Embryonic facial prominence (tissue), 1 donor: ENCODE results near the gene NRCAM.
"Not testable (repeated sequence)": the region's sequence is repeated elsewhere in the genome, so short reads cannot be mapped to it uniquely, and the experiment has no call there.

Source experiments
- DNase-seq: peaks from one replicate; pipeline ENCODE4 v3.0.0-alpha.2; 2016; ENCODE audit errors: extremely low spot score

NRCAM gene

GRCh38 chr7:108282427-108282996 is 173.7 kb downstream of the NRCAM start:
- no peak for DNase-seq

- DNase-seq: no peak
Observed at GRCh38 chr7:108280136-108280535, 176.1 kb downstream of the NRCAM start.

GRCh38 chr7:108278776-108279175 is 177.5 kb downstream of the NRCAM start:
- DNase-seq: no peak

- no peak for DNase-seq
Observed at GRCh38 chr7:108278281-108278680, 178.0 kb downstream of the NRCAM start.

- DNase-seq: not testable (repeated sequence)
Observed at GRCh38 chr7:108274447-108274846, 181.8 kb downstream of the NRCAM start.

GRCh38 chr7:108272891-108273290 is 183.3 kb downstream of the NRCAM start:
- not testable (repeated sequence) for DNase-seq

- DNase-seq: no peak
Observed at GRCh38 chr7:108270385-108271015, 185.7 kb downstream of the NRCAM start.

GRCh38 chr7:108268200-108268820 is 187.9 kb downstream of the NRCAM start:
- no peak for DNase-seq

- DNase-seq: no peak
Observed at GRCh38 chr7:108267615-108268014, 188.6 kb downstream of the NRCAM start.

- no peak for DNase-seq
Observed at GRCh38 chr7:108266491-108266890, 189.7 kb downstream of the NRCAM start.

- DNase-seq: no peak
Observed at GRCh38 chr7:108266035-108266434, 190.2 kb downstream of the NRCAM start.

GRCh38 chr7:108265007-108265406 is 191.2 kb downstream of the NRCAM start:
- no peak for DNase-seq

- DNase-seq: no peak
Observed at GRCh38 chr7:108263425-108263824, 192.8 kb downstream of the NRCAM start.

- no peak for DNase-seq
Observed at GRCh38 chr7:108261560-108262255, 194.5 kb downstream of the NRCAM start.

GRCh38 chr7:108259447-108259846 is 196.8 kb downstream of the NRCAM start:
- DNase-seq: not testable (repeated sequence)

GRCh38 chr7:108257954-108258353 is 198.3 kb downstream of the NRCAM start:
- no peak for DNase-seq

- DNase-seq: no peak
Observed at GRCh38 chr7:108254259-108254658, 202.0 kb downstream of the NRCAM start.

GRCh38 chr7:108253275-108254044 is 202.8 kb downstream of the NRCAM start:
- no peak for DNase-seq

GRCh38 chr7:108252177-108252576 is 204.1 kb downstream of the NRCAM start:
- DNase-seq: no peak

- no peak for DNase-seq
Observed at GRCh38 chr7:108251700-108252099, 204.5 kb downstream of the NRCAM start.

- no peak for DNase-seq
Observed at GRCh38 chr7:108249453-108249852, 206.8 kb downstream of the NRCAM start.

- DNase-seq: no peak
Observed at GRCh38 chr7:108248821-108249220, 207.4 kb downstream of the NRCAM start.
